GOT3 (cell line): ENCODE results near the gene RALGAPA2.

Source experiments
- DNase-seq: peaks from one replicate; lab custom pipeline; 2025; ENCODE audit warnings: mixed read lengths; lab: John Stamatoyannopoulos, UW

Gene RALGAPA2

GRCh38 chr20:20465252-20465651 lies 247.2 kb downstream of the RALGAPA2 start:
- no peak for DNase-seq

- no peak for DNase-seq
Observed at GRCh38 chr20:20463933-20464374, 248.5 kb downstream of the RALGAPA2 start.

- DNase-seq = no peak
Observed at GRCh38 chr20:20462185-20462584, 250.3 kb downstream of the RALGAPA2 start.

GRCh38 chr20:20461551-20461950 lies 250.9 kb downstream of the RALGAPA2 start:
- no peak for DNase-seq

GRCh38 chr20:20459726-20460125 lies 252.7 kb downstream of the RALGAPA2 start:
- DNase-seq = no peak

GRCh38 chr20:20457392-20458126 lies 254.9 kb downstream of the RALGAPA2 start:
- DNase-seq = no peak

- DNase-seq = no peak
Observed at GRCh38 chr20:20456741-20457140, 255.7 kb downstream of the RALGAPA2 start.

GRCh38 chr20:20455926-20456325 lies 256.5 kb downstream of the RALGAPA2 start:
- DNase-seq = no peak

GRCh38 chr20:20454850-20455627 lies 257.4 kb downstream of the RALGAPA2 start:
- no peak for DNase-seq

- no peak for DNase-seq
Observed at GRCh38 chr20:20454367-20454766, 258.1 kb downstream of the RALGAPA2 start.

GRCh38 chr20:20452254-20452676 lies 260.2 kb downstream of the RALGAPA2 start:
- no peak for DNase-seq

- no peak for DNase-seq
Observed at GRCh38 chr20:20450521-20450920, 261.9 kb downstream of the RALGAPA2 start.

GRCh38 chr20:20448881-20449280 lies 263.6 kb downstream of the RALGAPA2 start:
- no peak for DNase-seq

- DNase-seq = no peak
Observed at GRCh38 chr20:20447196-20447595, 265.2 kb downstream of the RALGAPA2 start.

- no peak for DNase-seq
Observed at GRCh38 chr20:20446425-20447015, 265.9 kb downstream of the RALGAPA2 start.

- no peak for DNase-seq
Observed at GRCh38 chr20:20446001-20446400, 266.4 kb downstream of the RALGAPA2 start.

GRCh38 chr20:20443504-20443903 lies 268.9 kb downstream of the RALGAPA2 start:
- DNase-seq = no peak

- no peak for DNase-seq
Observed at GRCh38 chr20:20442466-20442865, 270.0 kb downstream of the RALGAPA2 start.

GRCh38 chr20:20440886-20441658 lies 271.4 kb downstream of the RALGAPA2 start:
- no peak for DNase-seq

- no peak for DNase-seq
Observed at GRCh38 chr20:20440481-20440880, 272.0 kb downstream of the RALGAPA2 start.

- DNase-seq = no peak
Observed at GRCh38 chr20:20439602-20440190, 272.7 kb downstream of the RALGAPA2 start.

- no peak for DNase-seq
Observed at GRCh38 chr20:20437314-20437713, 275.1 kb downstream of the RALGAPA2 start.
